Subcutaneous abdominal adipose tissue (tissue), 5 donors: ENCODE results near the gene IRX4.

ENCODE experiments used
- H3K27ac ChIP-seq: one replicate; pipeline ENCODE4 v1.7.0; 2013; ENCODE audit warnings: low read depth, mild to moderate bottlenecking, inconsistent platforms, low read length, moderate library complexity
- H3K27me3 ChIP-seq, 5 donors: one replicate each; pipeline ENCODE4 v1.7.0; 2013; ENCODE audit warnings: low read length in 5 of 5, inconsistent platforms in 1 of 5; ENCODE audit not compliant: control insufficient read depth in 5 of 5, insufficient read depth in 4 of 5
- H3K36me3 ChIP-seq, 5 donors: one replicate each; pipeline ENCODE4 v1.7.0; 2013; ENCODE audit warnings: low read length in 5 of 5; ENCODE audit not compliant: control insufficient read depth in 5 of 5, insufficient read depth in 5 of 5
- H3K4me1 ChIP-seq, 5 donors: one replicate each; pipeline ENCODE4 v1.7.0; 2013; ENCODE audit warnings: low read length in 5 of 5, mild to moderate bottlenecking in 3 of 5, moderate library complexity in 1 of 5; ENCODE audit not compliant: control insufficient read depth in 5 of 5, insufficient read depth in 5 of 5
- H3K4me3 ChIP-seq, 5 donors: one replicate each; pipeline ENCODE4 v1.7.0; 2013; ENCODE audit warnings: low read length in 5 of 5, low read depth in 1 of 5
- H3K9ac ChIP-seq, 5 donors: one replicate each; pipeline ENCODE4 v1.7.0; 2013; ENCODE audit warnings: low read length in 5 of 5, mild to moderate bottlenecking in 4 of 5, moderate library complexity in 3 of 5
- H3K9me3 ChIP-seq, 5 donors: one replicate each; pipeline ENCODE4 v1.7.0; 2013; ENCODE audit warnings: low read length in 5 of 5; ENCODE audit not compliant: control insufficient read depth in 5 of 5
- donor health status: healthy.
- donor health status: healthy.
- donor health status: healthy.
- donor health status: healthy.
- donor health status: healthy.

IRX4 gene

GRCh38 chr5:1833264-1834021 lies 49.3 kb downstream of the IRX4 start:
- H3K4me1 ChIP-seq: no peaks in the 10 kb centered on the region

GRCh38 chr5:1832511-1833250 lies 50.0 kb downstream of the IRX4 start:
- no peak overlapping the region for H3K9ac ChIP-seq
- no peak overlapping the region for H3K4me3 ChIP-seq
- H3K9me3 ChIP-seq: no peaks in the 10 kb centered on the region
- H3K36me3 ChIP-seq: peaks cover 0 to 6% (median 0%) of the 10 kb centered on the region in 5 donors
- peaks cover 13 to 33% (median 25%) of the 10 kb centered on the region in 5 donors for H3K27me3 ChIP-seq
- no peak overlapping the region for H3K27ac ChIP-seq
- peaks cover 0 to 6% (median 0%) of the 10 kb centered on the region in 5 donors for H3K4me1 ChIP-seq

More at GRCh38 chr5:1833264-1834021, 49.3 kb downstream of the IRX4 start:
- peaks cover 0 to 6% (median 0%) of the 10 kb centered on the region in 5 donors for H3K36me3 ChIP-seq
- peaks cover 13 to 39% (median 25%) of the 10 kb centered on the region in 5 donors for H3K27me3 ChIP-seq
- H3K27ac ChIP-seq: no peak overlapping the region
- no peaks in the 10 kb centered on the region for H3K9me3 ChIP-seq
- no peak overlapping the region for H3K4me3 ChIP-seq
- H3K9ac ChIP-seq: no peak overlapping the region

GRCh38 chr5:1831677-1832313 lies 50.9 kb downstream of the IRX4 start:
- Histone ChIP-seq H3K27ac (no peak overlapping the region), H3K36me3 (peaks cover 0 to 6% (median 0%) of the 10 kb centered on the region in 5 donors), H3K27me3 (peaks cover 8 to 28% (median 21%) of the 10 kb centered on the region in 5 donors), H3K9me3 (no peaks in the 10 kb centered on the region), H3K4me3 (no peak overlapping the region), H3K9ac (no peak overlapping the region), H3K4me1 (peaks cover 0 to 6% (median 0%) of the 10 kb centered on the region in 5 donors)

- H3K9ac ChIP-seq: no peak overlapping the region
- H3K4me1 ChIP-seq: peaks cover 0 to 6% (median 0%) of the 10 kb centered on the region in 5 donors
- no peak overlapping the region for H3K27ac ChIP-seq
- H3K9me3 ChIP-seq: no peaks in the 10 kb centered on the region
- no peak overlapping the region for H3K4me3 ChIP-seq
- H3K36me3 ChIP-seq: peaks cover 0 to 6% (median 0%) of the 10 kb centered on the region in 5 donors
- peaks cover 8 to 23% (median 19%) of the 10 kb centered on the region in 5 donors for H3K27me3 ChIP-seq
These were observed 51.5 kb downstream of the IRX4 start for GRCh38 chr5:1831257-1831656.

- Histone ChIP-seq H3K9ac (no peak overlapping the region), H3K4me1 (peaks cover 0 to 6% (median 0%) of the 10 kb centered on the region in 5 donors), H3K27ac (no peak overlapping the region), H3K9me3 (no peaks in the 10 kb centered on the region), H3K4me3 (no peak overlapping the region), H3K36me3 (peaks cover 0 to 6% (median 1%) of the 10 kb centered on the region in 5 donors), H3K27me3 (peaks cover 8 to 22% (median 19%) of the 10 kb centered on the region in 5 donors)
These were observed 52.0 kb downstream of the IRX4 start for GRCh38 chr5:1830571-1831228.

GRCh38 chr5:1827886-1828397 lies 54.8 kb downstream of the IRX4 start:
- Histone ChIP-seq H3K27ac (no peak overlapping the region), H3K9me3 (no peaks in the 10 kb centered on the region), H3K9ac (no peak overlapping the region), H3K27me3 (peaks cover 2 to 13% (median 11%) of the 10 kb centered on the region in 5 donors), H3K4me1 (peaks cover 0 to 6% (median 0%) of the 10 kb centered on the region in 5 donors), H3K4me3 (no peak overlapping the region), H3K36me3 (peaks cover 6 to 20% (median 10%) of the 10 kb centered on the region in 5 donors)
